ENCODE results near the gene BAIAP2L1. TPM values are rescaled to one million over a fixed set of nuclear protein-coding genes. Genes with fewer than 3 reads are reported as not detected.

BAIAP2L1 gene
- total RNA-seq, 3 donors from 2014 or later = 1.3 to 11.0 (median 8.5) TPM

DNA sequence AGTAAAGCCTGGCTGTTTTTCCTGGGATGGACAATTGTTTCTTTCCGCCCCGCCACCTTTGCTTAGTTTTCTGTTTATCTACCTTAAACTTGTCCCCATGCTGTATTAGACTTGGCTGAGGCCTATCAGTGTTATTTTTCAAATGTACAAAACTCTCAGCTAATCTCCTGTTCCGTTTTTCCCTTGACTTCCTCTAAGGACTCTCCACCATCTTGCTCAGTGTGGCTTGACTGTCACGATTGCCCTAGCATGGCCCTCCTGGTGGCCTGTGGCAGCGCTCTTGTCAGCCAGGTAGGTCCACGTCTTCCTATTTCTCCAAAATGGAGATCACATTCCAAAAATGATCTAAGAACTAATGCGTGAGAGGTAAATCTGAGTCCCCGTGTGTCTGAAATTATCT lies 36.7 kb downstream of the BAIAP2L1 start:
- no peaks in the 10 kb centered on the region for H3K4me1 ChIP-seq
- H3K27me3 ChIP-seq = no peaks in the 10 kb centered on the region
- H3K27ac ChIP-seq = no peak overlapping the region
- no peaks in the 10 kb centered on the region for H3K36me3 ChIP-seq
- intact Hi-C loops (cut with DNase I; ENCODE audit: low total_unique reads) = no loop called here
- TF ChIP-seq POLR2A (IDR thresholded peaks at IDR 0.05) (no peak), POLR2AphosphoS5 (IDR thresholded peaks at IDR 0.05) (no peak)
- TF ChIP-seq, protein P1, sequence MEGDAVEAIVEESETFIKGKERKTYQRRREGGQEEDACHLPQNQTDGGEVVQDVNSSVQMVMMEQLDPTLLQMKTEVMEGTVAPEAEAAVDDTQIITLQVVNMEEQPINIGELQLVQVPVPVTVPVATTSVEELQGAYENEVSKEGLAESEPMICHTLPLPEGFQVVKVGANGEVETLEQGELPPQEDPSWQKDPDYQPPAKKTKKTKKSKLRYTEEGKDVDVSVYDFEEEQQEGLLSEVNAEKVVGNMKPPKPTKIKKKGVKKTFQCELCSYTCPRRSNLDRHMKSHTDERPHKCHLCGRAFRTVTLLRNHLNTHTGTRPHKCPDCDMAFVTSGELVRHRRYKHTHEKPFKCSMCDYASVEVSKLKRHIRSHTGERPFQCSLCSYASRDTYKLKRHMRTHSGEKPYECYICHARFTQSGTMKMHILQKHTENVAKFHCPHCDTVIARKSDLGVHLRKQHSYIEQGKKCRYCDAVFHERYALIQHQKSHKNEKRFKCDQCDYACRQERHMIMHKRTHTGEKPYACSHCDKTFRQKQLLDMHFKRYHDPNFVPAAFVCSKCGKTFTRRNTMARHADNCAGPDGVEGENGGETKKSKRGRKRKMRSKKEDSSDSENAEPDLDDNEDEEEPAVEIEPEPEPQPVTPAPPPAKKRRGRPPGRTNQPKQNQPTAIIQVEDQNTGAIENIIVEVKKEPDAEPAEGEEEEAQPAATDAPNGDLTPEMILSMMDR (IDR thresholded peaks at IDR 0.05) = no peak
- no peak overlapping the region for H3K4me3 ChIP-seq
- DNase-seq (ENCODE audit: low spot score in 2 of 2) = no peak
- no peaks in the 10 kb centered on the region for H3K9me3 ChIP-seq

DNA sequence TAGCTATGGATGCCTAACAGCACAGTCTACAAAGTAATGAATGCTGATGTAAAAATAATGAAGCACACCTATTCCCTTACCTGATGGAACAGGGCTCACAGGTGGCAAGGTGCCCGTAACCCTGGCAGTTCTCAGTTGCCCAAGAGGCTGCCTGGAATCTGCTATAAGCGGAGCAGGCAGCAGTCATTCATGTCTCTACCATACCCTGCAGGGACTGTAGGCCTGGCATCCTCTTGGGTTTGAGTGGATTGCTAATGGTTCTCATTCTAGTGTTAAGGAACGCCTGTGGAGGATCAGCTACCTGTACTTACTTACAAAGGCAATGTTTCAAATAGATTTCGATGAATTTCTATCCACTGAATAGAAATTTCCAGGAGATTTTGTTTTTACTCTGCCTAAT lies 38.4 kb downstream of the BAIAP2L1 start:
- no peak for TF ChIP-seq POLR2A (IDR thresholded peaks at IDR 0.05)
- TF ChIP-seq, protein P1 (IDR thresholded peaks at IDR 0.05) = no peak
- no peak for TF ChIP-seq POLR2AphosphoS5 (IDR thresholded peaks at IDR 0.05)

DNA sequence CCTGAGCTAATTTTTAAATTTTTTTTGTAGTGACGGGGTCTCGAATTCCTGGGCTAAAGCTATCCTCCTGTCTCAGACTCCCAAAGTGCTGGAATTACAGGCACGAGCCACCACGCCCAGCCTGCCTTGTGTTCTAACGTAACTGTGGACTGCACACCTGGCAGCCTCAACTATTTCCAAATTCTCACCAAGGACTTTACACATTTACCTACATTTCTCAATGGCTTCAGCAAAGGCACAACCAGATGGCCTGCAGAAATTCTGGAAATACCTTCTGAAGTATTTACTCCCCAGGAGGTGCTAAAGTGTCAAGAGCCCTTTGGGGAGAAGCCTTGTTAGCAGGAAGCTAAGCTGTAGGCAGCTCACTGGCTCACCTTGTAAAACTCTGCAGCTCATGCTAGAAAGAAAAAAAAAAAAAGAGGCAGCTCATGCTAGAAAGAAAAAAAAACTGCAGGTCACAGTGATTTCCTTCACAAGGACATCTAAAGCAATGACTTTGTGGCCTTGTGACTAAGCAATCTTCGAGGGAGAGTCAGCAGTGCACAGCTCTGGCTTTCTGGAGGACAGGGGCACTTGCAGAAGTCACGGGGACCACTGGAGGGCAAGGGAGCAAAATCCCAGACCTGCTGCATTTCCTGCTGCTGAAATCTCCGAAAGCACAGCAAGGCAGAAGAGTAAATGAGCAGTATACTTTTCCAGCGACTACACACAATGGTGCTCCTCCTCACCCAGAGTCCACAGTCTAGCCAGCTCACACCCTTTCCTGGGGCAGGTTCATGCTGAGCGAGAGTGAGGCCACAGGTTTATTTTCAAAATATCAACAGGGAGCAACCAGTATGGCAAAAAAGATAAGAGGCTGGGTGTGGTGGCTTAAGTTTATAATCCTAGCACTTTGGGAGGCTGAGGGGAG lies 40.4 kb downstream of the BAIAP2L1 start:
- Histone ChIP-seq H3K36me3 (no peaks in the 10 kb centered on the region), H3K4me3 (no peak overlapping the region), H3K9me3 (no peaks in the 10 kb centered on the region), H3K27ac (no peak overlapping the region), H3K4me1 (no peaks in the 10 kb centered on the region), H3K27me3 (no peaks in the 10 kb centered on the region)
- intact Hi-C loops (cut with DNase I; ENCODE audit: low total_unique reads) = no loop called here
- no peak for DNase-seq (ENCODE audit: low spot score in 2 of 2)
- TF ChIP-seq POLR2AphosphoS5 (IDR thresholded peaks at IDR 0.05) (no peak), POLR2A (IDR thresholded peaks at IDR 0.05) (no peak)
- TF ChIP-seq, protein P1 (IDR thresholded peaks at IDR 0.05) = no peak

More for the DNA sequence above, 38.4 kb downstream of the BAIAP2L1 start:
- no peak for DNase-seq (ENCODE audit: low spot score in 2 of 2)
- Histone ChIP-seq H3K4me1 (no peaks in the 10 kb centered on the region), H3K4me3 (no peak overlapping the region), H3K9me3 (no peaks in the 10 kb centered on the region), H3K36me3 (no peaks in the 10 kb centered on the region), H3K27me3 (no peaks in the 10 kb centered on the region), H3K27ac (no peak overlapping the region)
- intact Hi-C loops (cut with DNase I; ENCODE audit: low total_unique reads) = no loop called here

DNA sequence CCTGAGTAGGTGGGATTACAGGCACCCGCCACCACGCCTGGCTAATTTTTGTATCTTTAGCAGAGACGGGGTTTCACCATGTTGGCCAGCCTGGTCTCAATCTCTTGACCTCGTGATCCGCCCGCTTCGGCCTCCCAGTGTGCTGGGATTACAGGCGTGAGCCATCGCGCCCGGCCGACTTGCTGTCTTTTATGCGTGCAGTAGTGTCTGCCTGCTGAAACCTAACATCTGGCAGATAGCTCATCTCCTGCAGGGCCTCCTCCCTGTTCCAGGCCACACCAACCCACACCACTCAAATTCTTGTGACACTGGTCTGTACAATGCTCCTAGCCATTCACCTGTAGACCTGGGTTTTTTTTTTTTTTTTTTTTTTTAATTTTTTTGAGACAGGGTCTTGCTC lies 41.5 kb downstream of the BAIAP2L1 start:
- no peak overlapping the region for H3K4me3 ChIP-seq
- intact Hi-C loops (cut with DNase I; ENCODE audit: low total_unique reads) = no loop called here
- no peak overlapping the region for H3K27ac ChIP-seq
- TF ChIP-seq, protein P1 (IDR thresholded peaks at IDR 0.05) = no peak
- TF ChIP-seq POLR2A (IDR thresholded peaks at IDR 0.05) (no peak), POLR2AphosphoS5 (IDR thresholded peaks at IDR 0.05) (no peak)
- H3K9me3 ChIP-seq = no peaks in the 10 kb centered on the region
- no peaks in the 10 kb centered on the region for H3K4me1 ChIP-seq
- no peaks in the 10 kb centered on the region for H3K27me3 ChIP-seq
- H3K36me3 ChIP-seq = no peaks in the 10 kb centered on the region
- DNase-seq (ENCODE audit: low spot score in 2 of 2) = no peak

DNA sequence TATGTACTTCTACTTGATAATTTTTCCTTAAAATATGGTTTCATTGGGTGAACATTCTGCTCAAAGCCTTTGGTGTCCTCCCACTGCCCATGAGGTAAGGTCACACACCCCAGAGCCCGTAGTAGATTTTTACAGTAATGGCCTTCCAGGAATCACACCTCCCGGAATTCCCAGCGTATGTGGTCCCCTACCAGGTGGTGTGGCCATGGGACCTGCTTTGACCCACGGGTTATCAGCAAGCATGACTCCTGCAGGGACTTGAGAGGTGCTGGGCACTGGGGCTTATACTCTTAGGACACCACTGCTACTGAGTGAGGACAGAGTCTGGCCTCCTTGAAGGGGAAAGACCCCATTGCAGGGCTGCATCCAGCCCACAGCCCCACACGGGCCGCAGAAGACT lies 42.2 kb downstream of the BAIAP2L1 start:
- no peak overlapping the region for H3K27ac ChIP-seq
- no peaks in the 10 kb centered on the region for H3K27me3 ChIP-seq
- DNase-seq (ENCODE audit: low spot score in 2 of 2) = no peak
- H3K4me1 ChIP-seq = no peaks in the 10 kb centered on the region
- H3K9me3 ChIP-seq = no peaks in the 10 kb centered on the region
- TF ChIP-seq, protein P1 (IDR thresholded peaks at IDR 0.05) = no peak
- TF ChIP-seq POLR2AphosphoS5 (IDR thresholded peaks at IDR 0.05) = no peak
- TF ChIP-seq POLR2A (IDR thresholded peaks at IDR 0.05) = no peak
- no peak overlapping the region for H3K4me3 ChIP-seq
- intact Hi-C loops (cut with DNase I; ENCODE audit: low total_unique reads) = no loop called here
- H3K36me3 ChIP-seq = no peaks in the 10 kb centered on the region
